Chondrocyte (in vitro differentiated cells): ENCODE results near the gene ARMC12. TPM values are rescaled to one million over a fixed set of nuclear protein-coding genes. Genes with fewer than 3 reads are reported as not detected.
"Not testable (repeated sequence)": the region's sequence is repeated elsewhere in the genome, so short reads cannot be mapped to it uniquely, and the experiment has no call there.

Source experiments
- DNase-seq: peaks from one replicate; pipeline ENCODE4 v3.0.0; 2021; ENCODE audit warnings: mixed read lengths, low spot score
- H3K27ac Mint-ChIP-seq: one replicate; pipeline ENCODE4 v1.8.0; 2021; ENCODE audit warnings: mild to moderate bottlenecking, moderate library complexity, mixed read lengths; ENCODE audit not compliant: unreplicated experiment
- H3K27me3 Mint-ChIP-seq: 2 replicates; pipeline ENCODE4 v1.8.0; 2021; ENCODE audit warnings: low read depth, mixed read lengths
- H3K36me3 Mint-ChIP-seq: 2 replicates; pipeline ENCODE4 v1.8.0; 2021; ENCODE audit warnings: low read depth, mixed read lengths
- H3K4me1 Mint-ChIP-seq: 2 replicates; pipeline ENCODE4 v1.8.0; 2021; ENCODE audit warnings: low read depth, mild to moderate bottlenecking, mixed read lengths
- H3K4me3 Mint-ChIP-seq: one replicate; pipeline ENCODE4 v1.8.0; 2021; ENCODE audit warnings: mild to moderate bottlenecking, moderate library complexity, mixed read lengths; ENCODE audit not compliant: unreplicated experiment
- H3K9me3 Mint-ChIP-seq: 2 replicates; pipeline ENCODE4 v1.8.0; 2021; ENCODE audit warnings: low read depth, mixed read lengths
- CTCF ChIP-seq: fragments of 200-600 bp; sonication (generic); IDR thresholded peaks from 2 replicates; pipeline ENCODE4 v1.5.0; 2021; ENCODE audit warnings: antibody characterized with exemption, mild to moderate bottlenecking, moderate library complexity
- total RNA-seq: library from RNA; stranded (reverse); gene quantifications from 3 replicates; pipeline ENCODE4 v1.2.1, GENCODE V29; 2021

The ARMC12 gene
- total RNA-seq, 1 donor from 2014 or later, result 1.9 TPM

GRCh38 chr6:35691027-35691824 is 45.6 kb upstream of the ARMC12 start:
- Mint-ChIP-seq H3K36me3 (no peaks in the 10 kb centered on the region), H3K27ac (peak overlapping the region; percentile 86), H3K4me1 (peaks cover 22% of the 10 kb centered on the region), H3K27me3 (no peaks in the 10 kb centered on the region), H3K9me3 (peaks cover 5% of the 10 kb centered on the region), H3K4me3 (no peak overlapping the region)
- TF ChIP-seq CTCF, result no peak
- DNase-seq, result no peak

GRCh38 chr6:35694462-35694861 is 42.4 kb upstream of the ARMC12 start:
- DNase-seq, result no peak
- no peak overlapping the region for H3K27ac Mint-ChIP-seq
- H3K27me3 Mint-ChIP-seq, result no peaks in the 10 kb centered on the region
- no peaks in the 10 kb centered on the region for H3K36me3 Mint-ChIP-seq
- H3K4me3 Mint-ChIP-seq, result no peak overlapping the region
- TF ChIP-seq CTCF, result no peak
- H3K9me3 Mint-ChIP-seq, result peaks cover 5% of the 10 kb centered on the region
- H3K4me1 Mint-ChIP-seq, result peaks cover 13% of the 10 kb centered on the region

GRCh38 chr6:35698430-35698829 is 38.4 kb upstream of the ARMC12 start:
- not testable (repeated sequence) for H3K9me3 Mint-ChIP-seq, H3K4me3 Mint-ChIP-seq, H3K36me3 Mint-ChIP-seq, DNase-seq, H3K27me3 Mint-ChIP-seq, H3K27ac Mint-ChIP-seq, H3K4me1 Mint-ChIP-seq

- H3K4me3 Mint-ChIP-seq, result no peak overlapping the region
- H3K27me3 Mint-ChIP-seq, result no peaks in the 10 kb centered on the region
- H3K9me3 Mint-ChIP-seq, result peaks cover 9% of the 10 kb centered on the region
- H3K27ac Mint-ChIP-seq, result no peak overlapping the region
- H3K36me3 Mint-ChIP-seq, result no peaks in the 10 kb centered on the region
- no peak for TF ChIP-seq CTCF
- no peak for DNase-seq
- H3K4me1 Mint-ChIP-seq, result no peaks in the 10 kb centered on the region
Measured at GRCh38 chr6:35698858-35699257, 38.0 kb upstream of the ARMC12 start.

GRCh38 chr6:35703554-35703953 is 33.3 kb upstream of the ARMC12 start:
- Mint-ChIP-seq H3K9me3 (peaks cover 6% of the 10 kb centered on the region), H3K27me3 (no peaks in the 10 kb centered on the region), H3K4me1 (peaks cover 4% of the 10 kb centered on the region), H3K4me3 (no peak overlapping the region), H3K27ac (no peak overlapping the region), H3K36me3 (no peaks in the 10 kb centered on the region)
- no peak for DNase-seq
- no peak for TF ChIP-seq CTCF

- Mint-ChIP-seq H3K4me1 (peaks cover 15% of the 10 kb centered on the region), H3K9me3 (peaks cover 9% of the 10 kb centered on the region), H3K27me3 (no peaks in the 10 kb centered on the region), H3K27ac (no peak overlapping the region), H3K4me3 (no peak overlapping the region), H3K36me3 (no peaks in the 10 kb centered on the region)
- TF ChIP-seq CTCF, result no peak
- no peak for DNase-seq
Measured at GRCh38 chr6:35706468-35706867, 30.4 kb upstream of the ARMC12 start.
